SK-N-SH (cell line): ENCODE results near the gene OR10V1. TPM values are rescaled to one million over a fixed set of nuclear protein-coding genes. Genes with fewer than 3 reads are reported as not detected.

Experiments used
- CTCF ChIA-PET: fragments of 300-600, 350-600 bp; formaldehyde crosslinking; extraction: SDS; loops from one replicate; lab custom pipeline; 2021; lab: Yijun Ruan, JAX
- POLR2A ChIA-PET: fragments of 350-600 bp; sonication (Branson Sonifier 250); formaldehyde crosslinking; extraction: SDS; loops from one replicate; lab custom pipeline; 2020; ENCODE audit warnings: antibody characterized with exemption, inconsistent platforms; lab: Yijun Ruan, JAX
- DNase-seq: peaks from one replicate; pipeline ENCODE4 v3.0.0; 2012
- H2AFZ ChIP-seq: fragments of 200-600 bp; sonication (generic); 2 replicates; pipeline ENCODE4 v1.8.1; 2016; ENCODE audit warnings: antibody characterized with exemption, mild to moderate bottlenecking, low read depth
- H3F3A ChIP-seq: fragments of 200-600 bp; sonication (generic); replicated peaks from 2 replicates; pipeline ENCODE3; 2016; ENCODE audit warnings: antibody characterized with exemption, mild to moderate bottlenecking; ENCODE audit not compliant: insufficient read depth
- H3K27ac ChIP-seq, 2 experiments: fragments of 200-500 bp in 1 of 2; fragments of 200-600 bp in 1 of 2; sonication (Bioruptor generic) in 1 of 2; sonication (generic), shearing (Covaris generic) in 1 of 2; 2 replicates each; pipeline versions ENCODE4 v1.5.1 to v1.6.1; 2014 to 2016; ENCODE audit warnings: low read depth in 2 of 2, inconsistent platforms in 1 of 2, low read length in 1 of 2, mild to moderate bottlenecking in 1 of 2, mixed read lengths in 1 of 2
- H3K27me3 ChIP-seq: fragments of 200-600 bp; sonication (generic), shearing (Covaris generic); 2 replicates; pipeline ENCODE4 v1.6.1; 2016; ENCODE audit warnings: mixed run types; ENCODE audit not compliant: insufficient read depth
- H3K36me3 ChIP-seq, 2 experiments: fragments of 200-500 bp in 1 of 2; fragments of 200-600 bp in 1 of 2; sonication (Bioruptor generic) in 1 of 2; sonication (generic) in 1 of 2; replicated peaks in 1 of 2; 2 replicates each; pipeline versions ENCODE3 to v1.5.1; 2014 to 2016; ENCODE audit warnings: low read length in 1 of 2, mild to moderate bottlenecking in 1 of 2; ENCODE audit not compliant: insufficient read depth in 2 of 2, control insufficient read depth in 1 of 2
- H3K4me1 ChIP-seq, 2 experiments: fragments of 200-500 bp in 1 of 2; fragments of 200-600 bp in 1 of 2; sonication (Bioruptor generic) in 1 of 2; sonication (generic), shearing (Covaris generic) in 1 of 2; 2 replicates each; pipeline versions ENCODE4 v1.5.1 to v1.6.1; 2014 to 2016; ENCODE audit warnings: low read depth in 1 of 2, low read length in 1 of 2, mixed run types in 1 of 2; ENCODE audit not compliant: insufficient read depth in 2 of 2, control insufficient read depth in 1 of 2
- H3K4me2 ChIP-seq: fragments of 200-600 bp; sonication (generic), shearing (Covaris generic); 2 replicates; pipeline ENCODE4 v1.6.1; 2017; ENCODE audit warnings: mixed run types
- H3K4me3 ChIP-seq, 2 experiments: fragments of 200-500 bp in 1 of 2; fragments of 200-600 bp in 1 of 2; sonication (Bioruptor generic) in 1 of 2; sonication (generic), shearing (Covaris generic) in 1 of 2; 2 replicates each; pipeline versions ENCODE4 v1.5.1 to v1.8.1; 2014 to 2016; ENCODE audit warnings: low read depth in 2 of 2, inconsistent platforms in 1 of 2, low read length in 1 of 2, mild to moderate bottlenecking in 1 of 2, mixed read lengths in 1 of 2, moderate library complexity in 1 of 2
- H3K79me2 ChIP-seq: fragments of 200-600 bp; sonication (generic); 2 replicates; pipeline ENCODE4 v1.8.1; 2017; ENCODE audit warnings: mild to moderate bottlenecking; ENCODE audit not compliant: insufficient read depth
- H3K9ac ChIP-seq: fragments of 200-600 bp; sonication (generic); 2 replicates; pipeline ENCODE4 v1.6.1; 2017; ENCODE audit warnings: mixed run types
- H3K9me2 ChIP-seq: fragments of 200-600 bp; sonication (generic); 2 replicates; pipeline ENCODE4 v1.6.1; 2017; ENCODE audit warnings: mixed run types
- H3K9me3 ChIP-seq: fragments of 200-600 bp; sonication (generic); 2 replicates; pipeline ENCODE4 v1.6.1; 2017; ENCODE audit warnings: mixed run types, mild to moderate bottlenecking, moderate library complexity
- H4K20me1 ChIP-seq: fragments of 200-600 bp; sonication (generic); 2 replicates; pipeline ENCODE4 v1.6.1; 2017; ENCODE audit warnings: mild to moderate bottlenecking, mixed run types; ENCODE audit not compliant: insufficient read depth
- CTCF ChIP-seq: fragments of 200-600 bp; sonication (generic); IDR thresholded peaks from 2 replicates; pipeline ENCODE4 v1.6.1; 2017; ENCODE audit warnings: antibody characterized with exemption, mild to moderate bottlenecking, moderate library complexity
- ELF1 ChIP-seq: IDR thresholded peaks from 2 replicates; pipeline ENCODE4 v1.4.0; 2012
- EP300 ChIP-seq, 2 experiments: IDR thresholded peaks; 2 replicates each; pipeline versions ENCODE4 v1.4.0 to v1.6.1; 2012; ENCODE audit warnings: borderline replicate concordance in 1 of 2, low read depth in 1 of 2, low read length in 1 of 2
- EZH2phosphoT487 ChIP-seq: fragments of 200-600 bp; sonication (generic); IDR thresholded peaks from 2 replicates; pipeline ENCODE4 v1.6.1; 2017; ENCODE audit warnings: low read depth, mixed run types, mild to moderate bottlenecking, antibody characterized with exemption, moderate library complexity, borderline replicate concordance
- FOSL2 ChIP-seq: IDR thresholded peaks from 2 replicates; pipeline ENCODE4 v1.4.0; 2012; ENCODE audit warnings: low read depth, mild to moderate bottlenecking, moderate library complexity, borderline replicate concordance
- FOXJ3 ChIP-seq: sonication (generic); formaldehyde crosslinking; IDR thresholded peaks from 2 replicates; pipeline ENCODE4 v1.5.1; 2020; ENCODE audit warnings: mild to moderate bottlenecking, missing genetic modification reagents
- GABPA ChIP-seq: IDR thresholded peaks from 2 replicates; pipeline ENCODE4 v1.4.0; 2012; ENCODE audit warnings: low read depth, mild to moderate bottlenecking
- PBX3 ChIP-seq: IDR thresholded peaks from 2 replicates; pipeline ENCODE4; 2012
- POLR2AphosphoS5 ChIP-seq: IDR thresholded peaks from 2 replicates; pipeline ENCODE4 v1.6.1; 2012; ENCODE audit warnings: low read depth, low read length
- RXRA ChIP-seq: IDR thresholded peaks from 2 replicates; pipeline ENCODE4 v1.4.0; 2012; ENCODE audit warnings: low read depth, mild to moderate bottlenecking, borderline replicate concordance
- SIN3A ChIP-seq: IDR thresholded peaks from 2 replicates; pipeline ENCODE4 v1.6.1; 2012; ENCODE audit warnings: low read depth, mild to moderate bottlenecking, low read length, moderate library complexity, borderline replicate concordance
- TAF1 ChIP-seq: IDR thresholded peaks from 2 replicates; pipeline ENCODE4 v1.6.1; 2012; ENCODE audit warnings: low read depth, mild to moderate bottlenecking, low read length, moderate library complexity, borderline replicate concordance
- TCF12 ChIP-seq: IDR thresholded peaks from 2 replicates; pipeline ENCODE4 v1.4.0; 2012
- USF1 ChIP-seq: IDR thresholded peaks from 2 replicates; pipeline ENCODE4 v1.4.0; 2012; ENCODE audit warnings: low read depth, borderline replicate concordance
- USF2 ChIP-seq: fragments of 150-350 bp; IDR thresholded peaks from 2 replicates; pipeline ENCODE4 v1.6.1; 2017; ENCODE audit warnings: antibody characterized with exemption, low read length, low read depth, borderline replicate concordance
- YY1 ChIP-seq: IDR thresholded peaks from 2 replicates; pipeline ENCODE4 v1.4.0; 2012; ENCODE audit warnings: low read depth, mild to moderate bottlenecking
- WGBS: methylation state at CpG from one replicate; pipeline ENCODE4 v1.1.6; 2017; ENCODE audit warnings: low lambda C conversion rate; 5-methylcytosine and 5-hydroxymethylcytosine counted together
- polyA plus RNA-seq, 3 experiments: library from polyadenylated mRNA; depleted of rRNA; stranded (reverse); fragments of >200 nt; gene quantifications; 2 replicates each; pipeline ENCODE4 v1.2.3, GENCODE V29; 2012

The OR10V1 gene
- polyA plus RNA-seq, 1 of the 3 experiments (the other 2 are of a cell fraction), result not detected

- Histone ChIP-seq H3K4me1 (no peaks in the 10 kb centered on the region), H3K4me2 (no peak overlapping the region), H3K4me3 (no peak overlapping the region), H3K79me2 (no peaks in the 10 kb centered on the region), H4K20me1 (no peaks in the 10 kb centered on the region), H2AFZ (no peak overlapping the region), H3K27ac (no peak overlapping the region), H3K36me3 (no peaks in the 10 kb centered on the region), H3K9ac (no peak overlapping the region), H3K27me3 (no peaks in the 10 kb centered on the region), H3F3A (no peaks in the 10 kb centered on the region), H3K9me3 (no peaks in the 10 kb centered on the region), H3K9me2 (no peaks in the 10 kb centered on the region)
- no peak for DNase-seq
- TF ChIP-seq EZH2phosphoT487, result no peak
- no peak for TF ChIP-seq CTCF
- no peak for TF ChIP-seq SIN3A
- TF ChIP-seq FOSL2, result no peak
- no peak for TF ChIP-seq RXRA
- CTCF ChIA-PET, result no interaction called here
- POLR2A ChIA-PET, result no interaction called here
- WGBS, result 79% methylated on average over 1 of the region's 1 CpG
Measured at GRCh38 chr11:59727426-59727825, 13.8 kb upstream of the OR10V1 start.

GRCh38 chr11:59724066-59724465 is 10.4 kb upstream of the OR10V1 start:
- TF ChIP-seq ELF1 (no peak), CTCF (no peak), EP300 (IDR thresholded peaks at IDR 0.05; ENCODE audit: borderline replicate concordance in 1 of 2, low read depth in 1 of 2, low read length in 1 of 2) (no peak)
- no peaks in the 10 kb centered on the region for H3K27me3 ChIP-seq
- no peak overlapping the region for H3K9ac ChIP-seq
- H3K4me2 ChIP-seq, result no peak overlapping the region
- no peaks in the 10 kb centered on the region for H3K36me3 ChIP-seq
- CTCF ChIA-PET, result interaction anchor here (1.0 kb wide), 1 partner anchor 12 kb away, joined by 4 read pairs; no protein-coding TSS in a partner anchor
- no peaks in the 10 kb centered on the region for H3K9me3 ChIP-seq
- H3K4me3 ChIP-seq, result no peak overlapping the region
- H3K9me2 ChIP-seq, result no peaks in the 10 kb centered on the region
- POLR2A ChIA-PET, result no interaction called here
- no peak overlapping the region for H2AFZ ChIP-seq
- DNase-seq, result no peak
- no peaks in the 10 kb centered on the region for H3K4me1 ChIP-seq
- no peaks in the 10 kb centered on the region for H4K20me1 ChIP-seq
- no peak overlapping the region for H3K27ac ChIP-seq
- H3K79me2 ChIP-seq, result no peaks in the 10 kb centered on the region
- WGBS, result 66% methylated on average over 3 of the region's 3 CpGs
- no peaks in the 10 kb centered on the region for H3F3A ChIP-seq

- Histone ChIP-seq H3K4me1 (no peaks in the 10 kb centered on the region), H3K4me3 (no peak overlapping the region), H3K36me3 (no peaks in the 10 kb centered on the region), H3K27me3 (no peaks in the 10 kb centered on the region), H4K20me1 (no peaks in the 10 kb centered on the region), H3F3A (no peaks in the 10 kb centered on the region), H3K9me2 (no peaks in the 10 kb centered on the region), H3K9me3 (no peaks in the 10 kb centered on the region), H3K9ac (no peak overlapping the region), H3K79me2 (no peaks in the 10 kb centered on the region), H2AFZ (no peak overlapping the region), H3K27ac (no peak overlapping the region), H3K4me2 (no peak overlapping the region)
- WGBS, result 49% methylated on average over 2 of the region's 2 CpGs
- DNase-seq, result no peak
- ChIA-PET POLR2A (no interaction called here), CTCF (no interaction called here)
- no peak for TF ChIP-seq FOSL2
- no peak for TF ChIP-seq YY1
- TF ChIP-seq PBX3, result no peak
- no peak for TF ChIP-seq GABPA
- TF ChIP-seq TAF1, result no peak
- no peak for TF ChIP-seq FOXJ3 (CRISPR knock-in tag)
- TF ChIP-seq USF2, result no peak
- no peak for TF ChIP-seq TCF12
- TF ChIP-seq USF1, result no peak
- no peak for TF ChIP-seq SIN3A
- TF ChIP-seq POLR2AphosphoS5, result no peak
Measured at GRCh38 chr11:59719556-59719955, 5.9 kb upstream of the OR10V1 start.
